Measurements from ENCODE around the gene SIRPG.

GRCh38 chr20:1696521-1697209 lies 39.1 kb upstream of the SIRPG start:
- no peak for TF ChIP-seq CTCF (IDR thresholded peaks at IDR 0.05)
- no peak for TF ChIP-seq POLR2A (IDR thresholded peaks at IDR 0.05)

All from heart left ventricle (tissue), 13 donors.